Stimulated activated CD8-positive, alpha-beta memory T cell treated with anti-CD3 and anti-CD28 coated beads, Interleukin-2, amount 100 ng/mL, for 1 hour (primary cell): ENCODE data around the gene SLC5A4.

Source experiments
- DNase-seq, 2 donors: peaks; one replicate each; pipeline ENCODE4 v3.0.0-alpha.2; 2020; ENCODE audit warnings: low read depth in 2 of 2

Gene SLC5A4

GRCh38 chr22:32232191-32232830 is 22.8 kb downstream of the SLC5A4 start:
- DNase-seq = no peak

- no peak for DNase-seq
Measured at GRCh38 chr22:32226326-32227104, 28.6 kb downstream of the SLC5A4 start.

- DNase-seq = no peak
Measured at GRCh38 chr22:32222991-32223390, 32.2 kb downstream of the SLC5A4 start.

GRCh38 chr22:32219026-32219425 is 36.1 kb downstream of the SLC5A4 start:
- no peak for DNase-seq

GRCh38 chr22:32218470-32218869 is 36.7 kb downstream of the SLC5A4 start:
- no peak for DNase-seq

GRCh38 chr22:32217465-32217864 is 37.7 kb downstream of the SLC5A4 start:
- no peak for DNase-seq

GRCh38 chr22:32216911-32217310 is 38.2 kb downstream of the SLC5A4 start:
- DNase-seq = no peak

- no peak for DNase-seq
Measured at GRCh38 chr22:32211011-32211410, 44.1 kb downstream of the SLC5A4 start.

GRCh38 chr22:32208681-32209080 is 46.5 kb downstream of the SLC5A4 start:
- no peak for DNase-seq

- DNase-seq = no peak
Measured at GRCh38 chr22:32207971-32208480, 47.1 kb downstream of the SLC5A4 start.

GRCh38 chr22:32206774-32207758 is 48.1 kb downstream of the SLC5A4 start:
- no peak for DNase-seq

- no peak for DNase-seq
Measured at GRCh38 chr22:32205974-32206773, 49.0 kb downstream of the SLC5A4 start.

- DNase-seq = peak in 1 of 2 donors; percentile 23
Measured at GRCh38 chr22:32204856-32205722, 50.1 kb downstream of the SLC5A4 start, which contains the start of gene RFPL2. TSS of gene RFPL2 (minus strand) at chr22:32205073. CDS start at chr22:32202451, 2,622 bp downstream.

- DNase-seq = no peak
Measured at GRCh38 chr22:32204040-32204855, 50.9 kb downstream of the SLC5A4 start.

GRCh38 chr22:32203181-32204039 is 51.7 kb downstream of the SLC5A4 start:
- DNase-seq = no peak

- DNase-seq = no peak
Measured at GRCh38 chr22:32202539-32203180, 52.5 kb downstream of the SLC5A4 start.

GRCh38 chr22:32202161-32202538 is 53.0 kb downstream of the SLC5A4 start:
- DNase-seq = no peak

GRCh38 chr22:32200752-32201151 is 54.4 kb downstream of the SLC5A4 start:
- no peak for DNase-seq
